Breast epithelium (tissue), 3 donors: ENCODE results near the gene GMIP.

Experiments used
- POLR2AphosphoS5 ChIP-seq, 3 donors: sonication (generic); formaldehyde crosslinking; IDR thresholded peaks; one replicate each; pipeline ENCODE4 v1.6.1; 2017; ENCODE audit warnings: antibody characterized with exemption in 3 of 3
- TF ChIP-seq, protein P1 (sequence below), 3 donors: fragments of 450-650 bp; IDR thresholded peaks; one replicate each; pipeline ENCODE4 v1.5.1; 2016 to 2017; ENCODE audit warnings: antibody characterized with exemption in 3 of 3, mild to moderate bottlenecking in 3 of 3, moderate library complexity in 3 of 3

- TF ChIP-seq, protein P1, sequence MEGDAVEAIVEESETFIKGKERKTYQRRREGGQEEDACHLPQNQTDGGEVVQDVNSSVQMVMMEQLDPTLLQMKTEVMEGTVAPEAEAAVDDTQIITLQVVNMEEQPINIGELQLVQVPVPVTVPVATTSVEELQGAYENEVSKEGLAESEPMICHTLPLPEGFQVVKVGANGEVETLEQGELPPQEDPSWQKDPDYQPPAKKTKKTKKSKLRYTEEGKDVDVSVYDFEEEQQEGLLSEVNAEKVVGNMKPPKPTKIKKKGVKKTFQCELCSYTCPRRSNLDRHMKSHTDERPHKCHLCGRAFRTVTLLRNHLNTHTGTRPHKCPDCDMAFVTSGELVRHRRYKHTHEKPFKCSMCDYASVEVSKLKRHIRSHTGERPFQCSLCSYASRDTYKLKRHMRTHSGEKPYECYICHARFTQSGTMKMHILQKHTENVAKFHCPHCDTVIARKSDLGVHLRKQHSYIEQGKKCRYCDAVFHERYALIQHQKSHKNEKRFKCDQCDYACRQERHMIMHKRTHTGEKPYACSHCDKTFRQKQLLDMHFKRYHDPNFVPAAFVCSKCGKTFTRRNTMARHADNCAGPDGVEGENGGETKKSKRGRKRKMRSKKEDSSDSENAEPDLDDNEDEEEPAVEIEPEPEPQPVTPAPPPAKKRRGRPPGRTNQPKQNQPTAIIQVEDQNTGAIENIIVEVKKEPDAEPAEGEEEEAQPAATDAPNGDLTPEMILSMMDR (IDR thresholded peaks at IDR 0.05) = no peak
- no peak for TF ChIP-seq POLR2AphosphoS5 (IDR thresholded peaks at IDR 0.05)
Measured at GRCh38 chr19:19630062-19630414, 13.4 kb downstream of the GMIP start.
